Neural cell (in vitro differentiated cells): Measurements from ENCODE around the gene CXCL10. TPM values are rescaled to one million over a fixed set of nuclear protein-coding genes. Genes with fewer than 3 reads are reported as not detected.

ENCODE experiments used
- H2AFZ ChIP-seq: fragments of 200-600, 300-800 bp; sonication (generic), shearing (Covaris generic); 2 replicates; pipeline ENCODE4 v1.6.0; 2014; ENCODE audit warnings: low read depth, mild to moderate bottlenecking, antibody characterized with exemption, low read length, moderate library complexity
- H3F3A ChIP-seq: fragments of 200-600 bp; shearing (Covaris generic); 2 replicates; pipeline ENCODE4 v1.6.1; 2016; ENCODE audit warnings: mild to moderate bottlenecking, moderate library complexity, mixed read lengths, antibody characterized with exemption, low read length; ENCODE audit not compliant: insufficient read depth, poor library complexity, severe bottlenecking
- H3K27ac ChIP-seq: fragments of 200-600, 300-800 bp; sonication (generic), shearing (Covaris generic); 2 replicates; pipeline ENCODE4 v1.5.1; 2014; ENCODE audit warnings: mild to moderate bottlenecking, low read length, moderate library complexity
- H3K27me3 ChIP-seq: fragments of 300-800, 200-600 bp; sonication (generic), shearing (Covaris generic); 2 replicates; pipeline ENCODE4 v1.6.0; 2014; ENCODE audit warnings: mild to moderate bottlenecking, low read depth, low read length, moderate library complexity; ENCODE audit not compliant: insufficient read depth
- H3K36me3 ChIP-seq: fragments of 300-800, 200-600 bp; sonication (generic), shearing (Covaris generic); 2 replicates; pipeline ENCODE4 v1.5.1; 2014; ENCODE audit warnings: mild to moderate bottlenecking, antibody characterized with exemption, low read length, moderate library complexity; ENCODE audit not compliant: insufficient read depth
- H3K4me2 ChIP-seq: fragments of 300-800, 200-600 bp; sonication (generic), shearing (Covaris generic); 2 replicates; pipeline ENCODE4 v1.6.0; 2014; ENCODE audit warnings: mild to moderate bottlenecking, low read length
- H3K4me3 ChIP-seq: fragments of 300-800, 200-600 bp; sonication (generic), shearing (Covaris generic); 2 replicates; pipeline ENCODE4 v1.5.1; 2014; ENCODE audit warnings: mild to moderate bottlenecking, low read length, moderate library complexity
- H3K79me2 ChIP-seq: fragments of 200-600 bp; shearing (Covaris generic); replicated peaks from 2 replicates; pipeline ENCODE4 v1.6.0; 2014; ENCODE audit warnings: mild to moderate bottlenecking, low read length, moderate library complexity; ENCODE audit not compliant: insufficient read depth
- H3K9ac ChIP-seq: fragments of 300-800, 200-600 bp; sonication (generic), shearing (Covaris generic); 2 replicates; pipeline ENCODE4 v1.6.1; 2016; ENCODE audit warnings: mild to moderate bottlenecking, low read length, mixed read lengths
- H3K9me2 ChIP-seq: fragments of 200-600 bp; shearing (Covaris generic); 2 replicates; pipeline ENCODE4 v1.6.1; 2016; ENCODE audit warnings: mild to moderate bottlenecking, low read length, mixed read lengths; ENCODE audit not compliant: insufficient read depth
- H3K9me3 ChIP-seq: fragments of 200-600, 300-800 bp; sonication (generic), shearing (Covaris generic); 2 replicates; pipeline ENCODE4 v1.6.1; 2016; ENCODE audit warnings: mild to moderate bottlenecking, mixed run types, low read length, moderate library complexity, mixed read lengths
- H4K20me1 ChIP-seq: fragments of 200-600 bp; shearing (Covaris generic); 2 replicates; pipeline ENCODE4 v1.6.1; 2016; ENCODE audit warnings: mild to moderate bottlenecking, mixed run types; ENCODE audit not compliant: insufficient read depth
- EP300 ChIP-seq: fragments of 450-650 bp; conservative IDR thresholded peaks from 2 replicates; pipeline ENCODE4 v1.6.1; 2014; ENCODE audit warnings: antibody characterized with exemption, mild to moderate bottlenecking, moderate library complexity; ENCODE audit not compliant: poor library complexity, severe bottlenecking
- EZH2 ChIP-seq: fragments of 200-600, 300-800 bp; shearing (Covaris generic), sonication (generic); IDR thresholded peaks from 2 replicates; pipeline ENCODE4 v1.6.1; 2014; ENCODE audit warnings: antibody characterized with exemption, low read length, borderline replicate concordance, mild to moderate bottlenecking; ENCODE audit not compliant: insufficient read depth, poor library complexity, severe bottlenecking
- MXI1 ChIP-seq: fragments of 450-650 bp; conservative IDR thresholded peaks from 2 replicates; pipeline ENCODE4 v1.6.1; 2014; ENCODE audit warnings: antibody characterized with exemption, mild to moderate bottlenecking; ENCODE audit not compliant: poor library complexity, severe bottlenecking
- POLR2AphosphoS5 ChIP-seq: IDR thresholded peaks from 2 replicates; pipeline ENCODE4 v1.6.1; 2012
- RAD21 ChIP-seq: fragments of 450-650 bp; conservative IDR thresholded peaks from 2 replicates; pipeline ENCODE4 v1.6.1; 2014; ENCODE audit warnings: antibody characterized with exemption, mild to moderate bottlenecking, moderate library complexity
- SMC3 ChIP-seq: fragments of 450-650 bp; conservative IDR thresholded peaks from 2 replicates; pipeline ENCODE4 v1.6.1; 2014; ENCODE audit warnings: antibody characterized with exemption, mild to moderate bottlenecking, moderate library complexity; ENCODE audit not compliant: poor library complexity
- TAF1 ChIP-seq: IDR thresholded peaks from 2 replicates; pipeline ENCODE4 v1.6.1; 2012; ENCODE audit warnings: low read depth
- polyA plus RNA-seq: library from polyadenylated mRNA; depleted of rRNA; stranded (reverse); fragments of >200 nt; gene quantifications from 2 replicates; pipeline ENCODE4 v1.2.3, GENCODE V29; 2014
- TF ChIP-seq, protein P1 (sequence below): IDR thresholded peaks from 2 replicates; pipeline ENCODE4 v1.6.1; 2012; ENCODE audit warnings: borderline replicate concordance
- TF ChIP-seq, protein P2 (sequence below): fragments of 450-650 bp; IDR thresholded peaks from 2 replicates; pipeline ENCODE4 v1.5.1; 2014; ENCODE audit warnings: antibody characterized with exemption, mild to moderate bottlenecking, moderate library complexity; ENCODE audit not compliant: poor library complexity, severe bottlenecking

Gene CXCL10
- polyA plus RNA-seq, 1 donor from 2014 or later = not detected

DNA sequence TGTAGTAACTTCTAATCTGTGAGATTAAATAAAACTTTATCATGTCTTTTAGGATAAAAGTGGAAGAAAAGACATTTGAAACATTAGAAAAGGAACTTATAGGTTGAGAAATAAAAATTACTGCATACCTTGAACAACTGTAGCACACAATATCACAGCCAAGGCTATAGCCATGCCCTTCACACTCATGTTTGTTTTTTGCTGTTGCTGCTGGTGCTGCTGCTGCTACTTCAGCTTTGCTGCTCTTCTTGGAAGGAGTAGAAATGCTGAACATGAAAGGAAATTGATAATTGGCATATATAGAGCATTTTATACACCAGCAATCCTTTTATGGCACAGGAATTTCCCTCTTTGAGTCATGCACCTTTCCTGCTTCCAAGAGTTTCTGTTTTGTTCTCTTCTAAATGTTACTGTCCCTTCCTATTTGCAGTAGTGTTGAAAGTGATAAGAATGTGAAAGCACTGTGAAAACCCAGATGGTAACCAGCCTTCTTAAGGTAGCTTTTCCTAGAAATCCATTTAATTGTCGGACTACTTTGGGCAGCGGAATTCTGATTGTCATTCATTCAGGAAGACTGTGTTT lies 12.6 kb upstream of the CXCL10 start, which contains the start of gene CXCL11:
TSS of gene CXCL11 (minus strand) at position 272 of the 582 bp plus-strand sequence. CDS start at position 189, 83 bp downstream.
- Histone ChIP-seq H4K20me1 (no peaks in the 10 kb centered on the region), H3K4me2 (no peak within 1 kb of the TSS), H3K79me2 (no peaks in the 10 kb centered on the region), H3K9me2 (no peaks in the 10 kb centered on the region), H3K36me3 (no peaks in the 10 kb centered on the region), H3K9me3 (no peaks in the 10 kb centered on the region), H3F3A (no peaks in the 10 kb centered on the region), H3K9ac (no peak within 1 kb of the TSS), H2AFZ (no peak within 1 kb of the TSS), H3K4me3 (no peak within 1 kb of the TSS), H3K27ac (no peak within 1 kb of the TSS), H3K27me3 (no peaks in the 10 kb centered on the region)
- TF ChIP-seq, protein P1, sequence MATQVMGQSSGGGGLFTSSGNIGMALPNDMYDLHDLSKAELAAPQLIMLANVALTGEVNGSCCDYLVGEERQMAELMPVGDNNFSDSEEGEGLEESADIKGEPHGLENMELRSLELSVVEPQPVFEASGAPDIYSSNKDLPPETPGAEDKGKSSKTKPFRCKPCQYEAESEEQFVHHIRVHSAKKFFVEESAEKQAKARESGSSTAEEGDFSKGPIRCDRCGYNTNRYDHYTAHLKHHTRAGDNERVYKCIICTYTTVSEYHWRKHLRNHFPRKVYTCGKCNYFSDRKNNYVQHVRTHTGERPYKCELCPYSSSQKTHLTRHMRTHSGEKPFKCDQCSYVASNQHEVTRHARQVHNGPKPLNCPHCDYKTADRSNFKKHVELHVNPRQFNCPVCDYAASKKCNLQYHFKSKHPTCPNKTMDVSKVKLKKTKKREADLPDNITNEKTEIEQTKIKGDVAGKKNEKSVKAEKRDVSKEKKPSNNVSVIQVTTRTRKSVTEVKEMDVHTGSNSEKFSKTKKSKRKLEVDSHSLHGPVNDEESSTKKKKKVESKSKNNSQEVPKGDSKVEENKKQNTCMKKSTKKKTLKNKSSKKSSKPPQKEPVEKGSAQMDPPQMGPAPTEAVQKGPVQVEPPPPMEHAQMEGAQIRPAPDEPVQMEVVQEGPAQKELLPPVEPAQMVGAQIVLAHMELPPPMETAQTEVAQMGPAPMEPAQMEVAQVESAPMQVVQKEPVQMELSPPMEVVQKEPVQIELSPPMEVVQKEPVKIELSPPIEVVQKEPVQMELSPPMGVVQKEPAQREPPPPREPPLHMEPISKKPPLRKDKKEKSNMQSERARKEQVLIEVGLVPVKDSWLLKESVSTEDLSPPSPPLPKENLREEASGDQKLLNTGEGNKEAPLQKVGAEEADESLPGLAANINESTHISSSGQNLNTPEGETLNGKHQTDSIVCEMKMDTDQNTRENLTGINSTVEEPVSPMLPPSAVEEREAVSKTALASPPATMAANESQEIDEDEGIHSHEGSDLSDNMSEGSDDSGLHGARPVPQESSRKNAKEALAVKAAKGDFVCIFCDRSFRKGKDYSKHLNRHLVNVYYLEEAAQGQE = no peak
- TF ChIP-seq EP300 (no peak), POLR2AphosphoS5 (no peak), EZH2 (no peak), MXI1 (no peak), TAF1 (no peak), SMC3 (no peak), RAD21 (no peak)
- TF ChIP-seq, protein P2, sequence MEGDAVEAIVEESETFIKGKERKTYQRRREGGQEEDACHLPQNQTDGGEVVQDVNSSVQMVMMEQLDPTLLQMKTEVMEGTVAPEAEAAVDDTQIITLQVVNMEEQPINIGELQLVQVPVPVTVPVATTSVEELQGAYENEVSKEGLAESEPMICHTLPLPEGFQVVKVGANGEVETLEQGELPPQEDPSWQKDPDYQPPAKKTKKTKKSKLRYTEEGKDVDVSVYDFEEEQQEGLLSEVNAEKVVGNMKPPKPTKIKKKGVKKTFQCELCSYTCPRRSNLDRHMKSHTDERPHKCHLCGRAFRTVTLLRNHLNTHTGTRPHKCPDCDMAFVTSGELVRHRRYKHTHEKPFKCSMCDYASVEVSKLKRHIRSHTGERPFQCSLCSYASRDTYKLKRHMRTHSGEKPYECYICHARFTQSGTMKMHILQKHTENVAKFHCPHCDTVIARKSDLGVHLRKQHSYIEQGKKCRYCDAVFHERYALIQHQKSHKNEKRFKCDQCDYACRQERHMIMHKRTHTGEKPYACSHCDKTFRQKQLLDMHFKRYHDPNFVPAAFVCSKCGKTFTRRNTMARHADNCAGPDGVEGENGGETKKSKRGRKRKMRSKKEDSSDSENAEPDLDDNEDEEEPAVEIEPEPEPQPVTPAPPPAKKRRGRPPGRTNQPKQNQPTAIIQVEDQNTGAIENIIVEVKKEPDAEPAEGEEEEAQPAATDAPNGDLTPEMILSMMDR = no peak

DNA sequence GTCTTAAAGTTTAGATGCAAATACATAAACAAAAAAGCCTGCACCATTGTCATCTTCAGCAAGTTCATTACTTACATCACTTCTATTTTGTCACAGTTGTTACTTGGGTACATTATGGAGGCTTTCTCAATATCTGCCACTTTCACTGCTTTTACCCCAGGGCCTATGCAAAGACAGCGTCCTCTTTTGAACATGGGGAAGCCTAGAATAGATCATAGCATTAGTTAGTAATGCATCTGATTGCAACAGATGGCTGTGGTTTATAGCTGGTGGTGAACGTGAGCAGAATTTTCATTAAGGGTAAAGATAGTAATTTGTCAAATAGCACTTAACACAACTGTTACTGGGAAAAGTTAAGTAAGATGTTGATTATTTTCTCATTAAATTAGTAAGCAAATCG lies 11.8 kb upstream of the CXCL10 start:
- H3K79me2 ChIP-seq = no peaks in the 10 kb centered on the region
- H3K9ac ChIP-seq = no peak overlapping the region
- H3K9me2 ChIP-seq = no peaks in the 10 kb centered on the region
- H3K36me3 ChIP-seq = no peaks in the 10 kb centered on the region
- no peak overlapping the region for H3K4me3 ChIP-seq
- no peaks in the 10 kb centered on the region for H3K27me3 ChIP-seq
- TF ChIP-seq, protein P1 = no peak
- TF ChIP-seq EP300 (no peak), POLR2AphosphoS5 (no peak), SMC3 (no peak), TAF1 (no peak), RAD21 (no peak), EZH2 (no peak), MXI1 (no peak)
- TF ChIP-seq, protein P2 = no peak
- H3F3A ChIP-seq = no peaks in the 10 kb centered on the region
- H2AFZ ChIP-seq = no peak overlapping the region
- H3K27ac ChIP-seq = no peak overlapping the region
- no peak overlapping the region for H3K4me2 ChIP-seq
- H3K9me3 ChIP-seq = no peaks in the 10 kb centered on the region
- no peaks in the 10 kb centered on the region for H4K20me1 ChIP-seq
